ACC112 (cell line): ENCODE measurements around the gene SDCBP2.

ENCODE experiments used
- H2AFZ ChIP-seq: fragments of 200-600 bp; sonication (generic); one replicate; pipeline ENCODE4 v1.6.0; 2017; ENCODE audit warnings: antibody characterized with exemption, low read length; ENCODE audit not compliant: unreplicated experiment
- H3K27ac ChIP-seq: fragments of 200-600 bp; sonication (generic); 2 replicates; pipeline ENCODE4 v1.5.1; 2014; ENCODE audit warnings: low read depth, mild to moderate bottlenecking, antibody characterized with exemption, low read length, moderate library complexity
- H3K27me3 ChIP-seq: fragments of 200-600 bp; sonication (generic); 2 replicates; pipeline ENCODE4 v1.6.1; 2014; ENCODE audit warnings: mild to moderate bottlenecking, antibody characterized with exemption, low read length, moderate library complexity, mixed read lengths; ENCODE audit not compliant: insufficient read depth
- H3K36me3 ChIP-seq: fragments of 200-600 bp; sonication (generic); 2 replicates; pipeline ENCODE4 v1.6.1; 2016; ENCODE audit warnings: mild to moderate bottlenecking, antibody characterized with exemption, low read length, moderate library complexity, mixed read lengths; ENCODE audit not compliant: insufficient read depth
- H3K4me1 ChIP-seq: fragments of 200-600 bp; sonication (generic); one replicate; pipeline ENCODE4 v1.6.1; 2016; ENCODE audit warnings: low read length, mixed read lengths; ENCODE audit not compliant: insufficient read depth, unreplicated experiment, control insufficient read depth
- H3K4me3 ChIP-seq: fragments of 200-600 bp; sonication (generic); 2 replicates; pipeline ENCODE4 v1.5.1; 2014; ENCODE audit warnings: mild to moderate bottlenecking, low read depth, low read length
- H3K79me2 ChIP-seq: fragments of 200-600 bp; sonication (generic); one replicate; pipeline ENCODE4 v1.6.0; 2016; ENCODE audit warnings: low read length; ENCODE audit not compliant: control insufficient read depth, unreplicated experiment, insufficient read depth

Gene SDCBP2

GRCh38 chr20:1328680-1329330 lies at the start of gene SDCBP2:
Gene SDCBP2, minus strand, starts transcription at chr20:1329139. Its CDS starts 8,723 bp downstream, at chr20:1320416.
- Histone ChIP-seq H3K27me3 (no peaks in the 10 kb centered on the region), H3K4me1 (peaks cover 59% of the 10 kb centered on the region), H3K4me3 (peak within 1 kb of the TSS; percentile 85), H3K27ac (peak within 1 kb of the TSS; percentile 99), H3K79me2 (peaks cover 70% of the 10 kb centered on the region), H2AFZ (no peak within 1 kb of the TSS), H3K36me3 (no peaks in the 10 kb centered on the region; the same call in 1 of the 2 replicates)

- H3K36me3 ChIP-seq = no peaks in the 10 kb centered on the region
- H2AFZ ChIP-seq = no peak overlapping the region
- no peaks in the 10 kb centered on the region for H3K27me3 ChIP-seq
- H3K27ac ChIP-seq = no peak overlapping the region
- no peak overlapping the region for H3K4me3 ChIP-seq
- peaks cover 78% of the 10 kb centered on the region for H3K4me1 ChIP-seq
- peaks cover 96% of the 10 kb centered on the region for H3K79me2 ChIP-seq
Observed at GRCh38 chr20:1378735-1379125, 49.8 kb upstream of the SDCBP2 start.

- Histone ChIP-seq H3K27ac (peak overlapping the region; percentile 54), H3K36me3 (0 out of 2 replicates have a peak, but pooled peaks cover under 1% of the 10 kb centered on the region), H3K79me2 (peaks cover 96% of the 10 kb centered on the region), H3K27me3 (no peaks in the 10 kb centered on the region), H3K4me1 (peaks cover 78% of the 10 kb centered on the region), H2AFZ (no peak overlapping the region), H3K4me3 (no peak overlapping the region)
Observed at GRCh38 chr20:1377984-1378734, 49.2 kb upstream of the SDCBP2 start.

GRCh38 chr20:1377341-1377871 lies 48.5 kb upstream of the SDCBP2 start:
- H3K27me3 ChIP-seq = no peaks in the 10 kb centered on the region
- H3K79me2 ChIP-seq = peaks cover 94% of the 10 kb centered on the region
- H3K4me3 ChIP-seq = no peak overlapping the region
- H3K27ac ChIP-seq = peak overlapping the region; percentile 54
- 0 out of 2 replicates have a peak, but pooled peaks cover 7% of the 10 kb centered on the region for H3K36me3 ChIP-seq
- peaks cover 72% of the 10 kb centered on the region for H3K4me1 ChIP-seq
- no peak overlapping the region for H2AFZ ChIP-seq

GRCh38 chr20:1376408-1377270 lies 47.7 kb upstream of the SDCBP2 start:
- Histone ChIP-seq H3K4me1 (peaks cover 66% of the 10 kb centered on the region), H3K27me3 (no peaks in the 10 kb centered on the region), H3K36me3 (0 out of 2 replicates have a peak, but pooled peaks cover 9% of the 10 kb centered on the region), H3K4me3 (no peak overlapping the region), H3K27ac (peak overlapping the region; percentile 61), H3K79me2 (peaks cover 94% of the 10 kb centered on the region), H2AFZ (no peak overlapping the region)

- Histone ChIP-seq H3K27me3 (no peaks in the 10 kb centered on the region), H2AFZ (no peak overlapping the region), H3K79me2 (peaks cover 91% of the 10 kb centered on the region), H3K4me1 (peaks cover 72% of the 10 kb centered on the region), H3K27ac (peak overlapping the region; percentile 61), H3K4me3 (no peak overlapping the region), H3K36me3 (0 out of 2 replicates have a peak, but pooled peaks cover 9% of the 10 kb centered on the region)
Observed at GRCh38 chr20:1376007-1376406, 47.1 kb upstream of the SDCBP2 start.

GRCh38 chr20:1375515-1375914 lies 46.6 kb upstream of the SDCBP2 start:
- Histone ChIP-seq H3K4me3 (no peak overlapping the region), H2AFZ (no peak overlapping the region), H3K36me3 (0 out of 2 replicates have a peak, but pooled peaks cover 9% of the 10 kb centered on the region), H3K27me3 (no peaks in the 10 kb centered on the region), H3K27ac (peak overlapping the region; percentile 61), H3K4me1 (peaks cover 72% of the 10 kb centered on the region), H3K79me2 (peaks cover 86% of the 10 kb centered on the region)

GRCh38 chr20:1374246-1374645 lies 45.3 kb upstream of the SDCBP2 start:
- peaks cover 69% of the 10 kb centered on the region for H3K4me1 ChIP-seq
- H3K27ac ChIP-seq = peak overlapping the region; percentile 36; the same call in 1 of the 2 replicates
- 0 out of 2 replicates have a peak, but pooled peaks cover 9% of the 10 kb centered on the region for H3K36me3 ChIP-seq
- no peaks in the 10 kb centered on the region for H3K27me3 ChIP-seq
- H2AFZ ChIP-seq = no peak overlapping the region
- peaks cover 81% of the 10 kb centered on the region for H3K79me2 ChIP-seq
- H3K4me3 ChIP-seq = no peak overlapping the region

- 0 out of 2 replicates have a peak, but pooled peaks cover 9% of the 10 kb centered on the region for H3K36me3 ChIP-seq
- peaks cover 78% of the 10 kb centered on the region for H3K79me2 ChIP-seq
Observed at GRCh38 chr20:1373614-1374013, 44.7 kb upstream of the SDCBP2 start.

GRCh38 chr20:1373036-1373435 lies 44.1 kb upstream of the SDCBP2 start:
- H3K36me3 ChIP-seq = peaks cover 13% of the 10 kb centered on the region; the same call in 1 of the 2 replicates
- peaks cover 73% of the 10 kb centered on the region for H3K79me2 ChIP-seq
- no peak overlapping the region for H3K4me3 ChIP-seq
- H3K27me3 ChIP-seq = no peaks in the 10 kb centered on the region
- H2AFZ ChIP-seq = no peak overlapping the region
- H3K27ac ChIP-seq = no peak overlapping the region
- peaks cover 70% of the 10 kb centered on the region for H3K4me1 ChIP-seq

More at GRCh38 chr20:1373614-1374013, 44.7 kb upstream of the SDCBP2 start:
- H3K27me3 ChIP-seq = no peaks in the 10 kb centered on the region
- H3K4me3 ChIP-seq = no peak overlapping the region
- peak overlapping the region; percentile 36; the same call in 1 of the 2 replicates for H3K27ac ChIP-seq
- peaks cover 70% of the 10 kb centered on the region for H3K4me1 ChIP-seq
- H2AFZ ChIP-seq = no peak overlapping the region
